ENCODE measurements around the gene ANTXR1.

ANTXR1 gene

DNA sequence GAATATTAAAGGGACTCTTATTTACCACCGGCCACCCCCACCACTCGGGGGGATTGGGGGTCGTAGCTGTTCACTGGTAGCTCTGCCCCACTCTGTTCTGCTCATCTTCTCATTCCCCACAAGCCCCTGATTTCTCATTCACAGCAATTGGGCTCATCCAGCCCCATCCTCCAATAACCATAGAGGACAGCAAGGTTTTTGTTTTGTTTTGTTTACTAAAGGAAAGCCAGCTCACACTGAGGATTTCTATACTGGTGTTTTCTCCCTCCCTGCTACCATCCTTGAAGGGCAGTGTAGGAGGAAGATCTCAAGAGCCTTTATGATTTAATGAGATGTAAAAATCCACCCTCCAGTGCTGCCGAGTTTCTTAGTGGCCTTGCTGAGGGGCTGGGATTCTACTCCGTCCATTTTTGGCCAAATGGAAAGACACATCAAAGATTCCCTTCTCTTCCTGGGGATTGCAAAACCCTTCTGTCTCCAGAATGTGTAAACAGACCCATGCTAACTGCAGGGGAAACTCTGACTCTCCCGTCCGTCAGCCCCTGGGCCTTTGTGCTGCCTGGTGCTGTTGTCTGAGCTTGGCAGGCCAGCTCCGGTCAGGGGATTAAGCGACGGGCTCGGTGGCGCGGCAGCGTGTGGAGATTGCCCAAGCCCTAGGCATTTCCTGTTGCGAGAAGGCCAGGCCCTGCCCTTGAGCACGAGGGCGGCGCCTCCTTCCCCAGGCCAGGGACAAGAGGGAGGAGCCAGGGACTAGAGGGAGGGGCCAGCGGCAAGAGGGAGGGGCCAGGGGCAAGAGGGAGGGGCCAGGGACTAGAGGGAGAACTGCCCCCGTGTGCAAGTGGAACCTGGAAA, 165.0 kb downstream of the ANTXR1 start:
- peak in 49 of 56 donors; percentile 4 to 73 (median 39) for DNase-seq

DNA sequence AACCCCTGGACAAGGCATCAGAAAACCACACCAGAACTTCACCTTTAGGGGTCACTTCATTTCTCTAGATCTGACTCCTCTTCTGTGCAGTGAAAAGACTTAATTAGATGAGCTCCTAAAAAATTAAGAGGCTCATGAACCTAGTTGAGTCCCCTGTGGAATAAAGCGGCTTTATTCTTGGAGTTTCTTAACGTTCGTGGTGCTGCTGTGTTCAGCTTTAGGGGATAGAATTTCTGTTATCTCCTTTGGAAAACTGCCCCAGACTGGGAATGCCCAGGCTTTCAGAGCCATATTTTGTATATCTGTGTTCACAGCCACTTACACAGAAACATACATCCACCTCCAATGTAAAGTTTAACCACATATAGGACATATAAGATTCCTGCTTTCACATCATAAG, 165.8 kb downstream of the ANTXR1 start:
- no peak for DNase-seq

GRCh38 chr2:69180227-69180626, 167.2 kb downstream of the ANTXR1 start:
- no peak for DNase-seq

- no peak for DNase-seq
These were observed 168.0 kb downstream of the ANTXR1 start for GRCh38 chr2:69180974-69181373.

DNA sequence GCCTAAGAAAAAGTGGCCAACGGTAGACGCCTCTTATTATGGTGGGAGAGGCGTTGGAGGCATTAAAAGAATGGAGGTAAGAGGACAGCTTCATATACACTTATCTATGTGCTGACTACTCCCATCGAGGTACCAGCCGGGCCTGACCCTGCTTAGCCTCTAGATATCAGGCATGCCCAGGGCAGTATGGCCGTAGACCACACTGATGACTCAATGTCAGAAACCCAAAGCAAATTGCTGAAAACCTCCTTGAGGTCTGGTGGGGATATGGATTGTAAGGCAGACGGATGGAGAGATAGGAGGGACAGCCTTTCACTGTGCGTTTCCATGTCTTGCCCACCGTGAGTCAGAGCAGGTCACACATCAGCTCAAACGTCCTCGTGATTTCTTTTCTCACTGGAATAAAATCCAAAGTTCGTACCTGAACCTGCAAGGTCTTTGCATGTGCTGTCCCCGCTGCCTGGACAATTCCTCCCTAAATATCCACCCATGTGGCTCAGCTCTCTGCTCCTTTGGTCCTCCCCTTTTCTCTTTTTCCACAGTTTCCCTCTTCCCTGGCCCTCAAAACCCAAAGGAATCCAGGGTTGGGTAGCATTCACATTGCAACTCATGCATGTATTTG, 168.9 kb downstream of the ANTXR1 start:
- no peak for DNase-seq

- no peak for DNase-seq
These were observed 170.7 kb downstream of the ANTXR1 start for GRCh38 chr2:69183659-69184058.

DNA sequence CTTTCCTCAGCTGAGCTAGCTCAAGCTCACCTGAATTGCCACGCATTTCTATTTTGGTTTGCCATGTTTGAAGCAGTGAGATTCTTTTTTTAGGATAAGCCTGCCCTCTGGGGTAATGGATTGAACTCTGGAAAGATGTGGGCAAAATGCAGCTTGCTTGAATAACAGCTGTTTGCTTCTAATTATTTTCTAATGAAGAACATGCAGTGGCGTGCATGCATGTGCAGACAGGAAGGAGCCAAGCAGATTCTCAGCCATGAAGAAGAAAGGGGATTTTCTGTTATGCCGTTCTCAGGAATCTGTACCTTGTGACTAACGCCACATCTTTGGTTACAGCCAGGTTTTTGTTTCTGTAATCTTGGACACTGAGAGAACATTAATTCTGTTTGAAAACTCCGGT, 171.2 kb downstream of the ANTXR1 start:
- DNase-seq = no peak

DNA sequence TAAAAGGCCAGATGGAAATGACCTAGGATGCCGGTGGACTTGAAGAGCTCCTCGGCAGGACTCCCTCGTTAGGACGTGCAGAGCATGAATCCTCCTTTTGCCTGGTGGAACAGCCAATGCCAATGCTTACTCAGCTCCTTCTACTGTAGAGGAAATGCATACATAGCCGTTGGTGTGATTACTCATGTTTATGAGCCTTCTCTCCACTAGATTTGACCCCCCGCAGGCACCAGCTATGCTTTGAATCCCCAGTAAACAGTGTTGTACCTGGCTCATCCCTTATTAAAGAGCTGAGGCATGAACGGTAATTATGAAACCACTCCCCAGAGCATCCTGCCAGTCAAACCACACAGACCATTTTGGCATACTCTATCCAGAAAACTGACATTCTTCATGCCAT, 172.8 kb downstream of the ANTXR1 start:
- DNase-seq = no peak

GRCh38 chr2:69186614-69187013, 173.6 kb downstream of the ANTXR1 start:
- DNase-seq = no peak

GRCh38 chr2:69188182-69188900, 175.4 kb downstream of the ANTXR1 start:
- DNase-seq = peak in 1 of 56 donors; percentile 39

DNA sequence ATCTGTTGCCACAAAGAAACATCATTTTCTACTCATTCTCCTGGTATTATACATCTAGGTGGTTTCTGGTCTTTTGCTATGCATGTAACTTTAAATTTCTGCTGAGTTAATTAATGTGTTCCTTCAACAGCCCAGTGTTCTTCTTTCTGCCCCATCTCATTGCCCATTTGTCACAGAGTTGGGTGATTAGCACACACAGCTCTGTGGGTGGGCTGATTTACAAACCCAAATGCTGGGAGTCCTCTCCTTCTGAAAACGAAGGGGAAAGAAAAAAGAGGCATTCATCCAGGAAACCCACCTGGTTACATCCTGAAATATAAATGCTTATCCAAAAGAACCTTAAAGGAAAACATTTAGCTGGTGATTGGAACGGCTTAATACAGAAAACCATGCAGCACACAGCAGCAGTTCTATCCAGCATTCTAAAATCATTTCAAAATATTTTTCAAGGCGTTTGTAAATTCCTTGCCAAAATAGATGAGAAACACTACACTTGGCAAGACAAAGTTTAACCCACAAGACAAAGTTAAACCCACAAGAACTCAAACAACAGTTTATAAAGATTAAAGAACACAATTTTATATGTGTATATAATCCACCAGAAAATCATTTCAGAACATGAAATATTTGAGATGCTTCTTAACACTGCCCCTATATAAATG, 177.9 kb downstream of the ANTXR1 start:
- DNase-seq = no peak

- no peak for DNase-seq
These were observed 178.7 kb downstream of the ANTXR1 start for GRCh38 chr2:69191634-69192033.

DNA sequence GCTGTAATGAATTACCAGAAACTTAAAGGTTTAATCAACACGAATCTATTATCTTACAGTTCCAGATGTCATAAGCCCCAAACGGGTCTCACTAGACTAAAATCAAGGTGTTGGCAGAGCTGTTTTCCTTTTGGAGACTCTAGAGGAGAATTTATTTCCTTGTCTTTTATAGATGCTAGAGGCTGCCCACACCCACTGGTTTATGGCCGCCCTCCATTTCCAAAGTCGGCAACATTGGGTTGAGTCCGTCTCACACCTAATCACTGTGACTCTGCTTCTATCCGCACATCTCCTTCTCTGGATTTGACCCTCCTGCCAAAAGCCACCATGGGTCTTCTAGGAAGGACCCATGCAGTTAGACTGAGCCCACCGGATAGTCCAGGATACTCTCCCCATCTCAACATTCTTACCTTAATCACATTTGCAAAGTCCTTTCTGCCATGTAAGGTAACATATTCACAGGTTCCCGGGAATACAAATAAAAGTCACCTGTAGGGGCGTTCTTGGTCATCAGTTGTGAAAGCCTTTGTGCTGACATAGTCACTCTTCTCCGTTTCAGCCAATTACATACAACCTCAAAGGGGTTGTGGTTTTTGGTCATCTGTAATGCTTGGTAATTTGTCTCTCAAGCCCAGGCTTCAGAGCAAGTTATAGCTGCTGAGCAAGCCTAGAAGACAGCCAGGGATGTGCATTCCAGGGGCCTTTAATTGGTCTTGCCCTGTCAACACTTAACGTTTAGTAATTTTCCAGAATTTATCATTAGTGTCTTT, 179.4 kb downstream of the ANTXR1 start:
- DNase-seq = no peak

DNA sequence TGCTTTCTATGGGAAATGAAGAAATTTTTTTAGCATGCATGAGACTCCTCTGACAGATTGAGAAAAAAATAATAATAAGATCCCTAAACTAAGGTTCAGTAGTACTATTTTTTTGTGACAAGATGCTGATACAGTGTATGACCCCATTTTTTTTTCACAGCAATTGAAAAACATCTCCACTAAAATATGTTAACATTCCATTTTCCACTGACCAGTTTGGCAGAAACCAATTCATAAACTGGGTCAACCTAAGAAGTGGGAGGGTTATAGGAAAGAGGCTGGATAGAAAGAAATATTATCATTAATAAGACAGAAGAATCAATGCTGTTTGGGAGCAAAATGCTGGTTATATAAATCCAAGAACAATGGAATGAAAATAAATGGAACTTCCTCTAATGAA, 182.7 kb downstream of the ANTXR1 start:
- no peak for DNase-seq

DNA sequence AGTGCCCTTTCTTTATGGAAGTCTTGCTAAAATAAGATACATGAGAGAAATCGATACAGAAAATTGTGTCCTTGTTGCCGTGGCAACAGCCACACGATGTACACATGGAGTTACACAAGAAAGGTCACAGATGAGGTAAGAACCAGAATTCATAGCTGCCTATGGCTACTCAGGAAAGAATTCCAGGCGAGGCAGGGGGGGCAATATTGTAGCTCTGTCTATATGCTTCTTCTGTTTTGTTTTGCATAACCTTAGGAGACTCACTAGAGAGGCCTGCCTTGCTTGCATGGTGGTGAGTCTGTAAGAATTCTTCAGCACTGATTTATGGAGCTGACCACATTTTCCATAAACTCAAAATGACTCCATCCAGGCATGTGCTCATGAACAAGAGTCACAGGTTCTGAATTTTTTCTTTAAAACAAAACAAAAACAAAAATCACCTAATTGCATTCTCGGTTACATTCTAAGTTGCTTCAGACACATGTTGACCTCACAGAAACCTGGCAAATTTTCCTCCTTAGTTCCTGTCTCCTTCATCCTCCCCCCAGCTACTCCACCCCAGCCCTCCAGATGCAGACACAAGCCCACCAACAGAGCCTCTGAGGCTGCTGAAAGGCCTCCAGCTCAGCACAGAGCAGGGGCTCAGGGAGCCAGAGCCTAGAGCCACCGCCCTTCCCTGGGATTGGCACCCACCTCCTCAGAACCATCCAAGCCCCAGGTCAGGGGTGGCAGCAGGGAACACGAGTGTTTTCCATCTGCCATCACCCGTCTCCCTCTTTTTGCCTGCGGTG, 183.5 kb downstream of the ANTXR1 start:
- DNase-seq = no peak

DNA sequence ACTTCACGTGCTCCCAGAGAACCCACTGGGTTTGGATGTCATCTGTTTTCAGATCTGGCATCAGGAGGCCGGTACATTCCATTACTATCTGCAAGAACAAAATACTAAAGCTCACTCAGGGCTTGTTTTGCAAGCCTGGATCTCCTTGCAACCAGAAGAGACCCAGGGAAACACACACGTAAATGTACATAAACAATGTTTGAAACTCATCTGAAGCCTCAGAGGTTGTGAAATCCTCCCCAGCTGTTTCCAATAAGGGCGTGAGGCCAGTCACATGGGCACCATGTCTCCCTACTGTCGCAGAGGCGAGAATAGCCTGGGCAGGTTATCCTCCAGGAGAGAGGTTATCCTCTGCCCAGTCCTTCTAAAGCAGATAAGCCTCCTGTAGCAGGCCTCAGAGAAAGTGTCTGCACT, 187.1 kb downstream of the ANTXR1 start:
- no peak for DNase-seq

GRCh38 chr2:69201259-69201658, 188.3 kb downstream of the ANTXR1 start:
- no peak for DNase-seq

GRCh38 chr2:69202327-69202726, 189.3 kb downstream of the ANTXR1 start:
- no peak for DNase-seq

GRCh38 chr2:69203166-69203985, 190.4 kb downstream of the ANTXR1 start:
- DNase-seq = no peak

All from nucleus accumbens (tissue), 56 donors.